GM12878 (cell line): ENCODE measurements around the gene IL26. TPM values are rescaled to one million over a fixed set of nuclear protein-coding genes. Genes with fewer than 3 reads are reported as not detected.

Experiments
- ATAC-seq: fragments of 200-7000 bp; cut with Tn5 transposase; 3 replicates; pipeline ENCODE4 v1.9.1; 2020; ENCODE audit warnings: mild to moderate bottlenecking, moderate library complexity
- BruUV-seq: library from RNA; stranded (reverse); fragments of 400-500 nt; replicated peaks from 2 replicates; lab custom pipeline; 2021; lab: Mats Ljungman, UMichigan
- CTCF ChIA-PET: fragments of 300-600 bp; sonication (Branson Sonifier 250); formaldehyde crosslinking; extraction: SDS; loops from one replicate; lab custom pipeline; 2021; ENCODE audit warnings: inconsistent platforms; lab: Yijun Ruan, JAX
- POLR2A ChIA-PET: fragments of 350-600 bp; formaldehyde crosslinking; extraction: SDS; loops from one replicate; lab custom pipeline; 2021; ENCODE audit warnings: inconsistent platforms; lab: Charles Lee
- RAD21 ChIA-PET: fragments of 300-600 bp; sonication (Branson Sonifier 250); formaldehyde crosslinking; loops from one replicate; lab custom pipeline; 2023; ENCODE audit warnings: antibody characterized with exemption; ENCODE audit not compliant: unreplicated experiment; lab: Charles Lee
- SMC1A ChIA-PET: fragments of 300-600 bp; sonication (Branson Sonifier 250); formaldehyde crosslinking; loops from one replicate; lab custom pipeline; 2023; ENCODE audit not compliant: unreplicated experiment, uncharacterized antibody; lab: Charles Lee
- DNase-seq: peaks from one replicate; pipeline ENCODE4 v3.0.0-alpha.2; 2011; ENCODE audit warnings: low read depth, low spot score
- FAIRE-seq: peaks from 3 replicates; lab custom pipeline; 2011; peaks lifted over from hg19 to GRCh38; lab: Jason Lieb, UNC
- H2AFZ ChIP-seq: 2 replicates; pipeline ENCODE4 v1.6.0; 2011; ENCODE audit warnings: low read depth, low read length, control low read depth; ENCODE audit not compliant: control insufficient read depth
- H3K27ac ChIP-seq: 2 replicates; pipeline ENCODE4 v1.5.1; 2011; ENCODE audit warnings: control low read depth; ENCODE audit not compliant: control insufficient read depth, insufficient read depth
- H3K27me3 ChIP-seq, 2 experiments: replicated peaks in 1 of 2; 2 replicates each; pipeline versions ENCODE4 v1.6.0 to v1.6.1; 2011; ENCODE audit warnings: low read length in 1 of 2; ENCODE audit not compliant: control insufficient read depth in 2 of 2, insufficient read depth in 2 of 2
- H3K36me3 ChIP-seq, 2 experiments: 2 replicates each; pipeline ENCODE4 v1.5.1; 2011; ENCODE audit warnings: low read length in 1 of 2; ENCODE audit not compliant: control insufficient read depth in 2 of 2, insufficient read depth in 2 of 2
- H3K4me1 ChIP-seq: 2 replicates; pipeline ENCODE4 v1.6.1; 2011; ENCODE audit warnings: mild to moderate bottlenecking, low read length, moderate library complexity, mixed read lengths; ENCODE audit not compliant: control insufficient read depth, insufficient read depth
- H3K4me2 ChIP-seq: 2 replicates; pipeline ENCODE4 v1.6.0; 2011; ENCODE audit warnings: control low read depth; ENCODE audit not compliant: control insufficient read depth, insufficient read depth
- H3K4me3 ChIP-seq: fragments of 200-600 bp; sonication (generic); 2 replicates; pipeline ENCODE4 v1.5.1; 2016
- H3K79me2 ChIP-seq: 2 replicates; pipeline ENCODE4 v1.6.0; 2011; ENCODE audit warnings: low read length; ENCODE audit not compliant: control insufficient read depth, insufficient read depth
- H3K9ac ChIP-seq: 2 replicates; pipeline ENCODE4 v1.8.0; 2011; ENCODE audit warnings: low read length, control low read depth, mixed read lengths; ENCODE audit not compliant: control insufficient read depth, insufficient read depth
- H3K9me3 ChIP-seq: replicated peaks from 3 replicates; pipeline ENCODE4 v1.5.1; 2011; ENCODE audit warnings: mild to moderate bottlenecking, low read length; ENCODE audit not compliant: control insufficient read depth, insufficient read depth
- H4K20me1 ChIP-seq: 2 replicates; pipeline ENCODE4 v1.6.0; 2011; ENCODE audit not compliant: control insufficient read depth, insufficient read depth
- BACH1 ChIP-seq: fragments of 450-650 bp; IDR thresholded peaks from 2 replicates; pipeline ENCODE4 v1.6.1; 2017; ENCODE audit warnings: mild to moderate bottlenecking, borderline replicate concordance
- POU2F2 ChIP-seq: IDR thresholded peaks from 3 replicates; pipeline ENCODE4 v1.6.1; 2011; ENCODE audit warnings: low read depth, mild to moderate bottlenecking, low read length, borderline replicate concordance
- SREBF2 ChIP-seq: IDR thresholded peaks from 2 replicates; pipeline ENCODE4 v1.6.1; 2012; ENCODE audit warnings: mild to moderate bottlenecking, low read length
- ZNF384 ChIP-seq: IDR thresholded peaks from 2 replicates; pipeline ENCODE4 v1.6.1; 2012; ENCODE audit warnings: low read depth, mild to moderate bottlenecking, low read length, improper control_type of control experiment, borderline replicate concordance
- WGBS: methylation state at CpG from one replicate; pipeline ENCODE4 v1.1.6; 2016; ENCODE audit warnings: low lambda C conversion rate; ENCODE audit not compliant: insufficient replicate concordance, insufficient coverage; ENCODE audit errors: missing lambda C conversion rate; 5-methylcytosine and 5-hydroxymethylcytosine counted together
- in situ Hi-C: fragments of 300-500 bp; cut with MboI; formaldehyde crosslinking; loops from 9 replicates; pipeline ENCODE4 v1.14.3; 2018; ENCODE audit warnings: mixed read lengths
- intact Hi-C: fragments of 100-400 bp; cut with micrococcal nuclease; formaldehyde crosslinking; loops from one replicate; pipeline ENCODE4 v1.14.2; 2022; ENCODE audit not compliant: unreplicated experiment
- polyA plus RNA-seq, 11 experiments: library from polyadenylated mRNA; depleted of rRNA in 4 of 11; unstranded in 6 of 11; stranded (reverse) in 5 of 11; fragments of >200 nt; fragmentation: Nextera tagmentation in 4 of 11; fragmentation: Illumina TruSeq in 1 of 11; extraction: Ambion mirVana in 4 of 11; extraction: Trizol in 1 of 11; gene quantifications; 1 replicate in 1 of 11; 2 replicates in 10 of 11; pipeline versions ENCODE4 v1.2.1 to v1.2.3, GENCODE V29; 2011 to 2016; ENCODE audit warnings: inconsistent platforms in 2 of 11, missing spikeins in 2 of 11, low read depth in 1 of 11
- total RNA-seq, 4 experiments: library from RNA; depleted of rRNA in 3 of 4; stranded (reverse); fragments of >200 nt in 3 of 4; fragmentation: Illumina TruSeq in 1 of 4; extraction: Trizol in 1 of 4; gene quantifications; 2 replicates each; pipeline versions ENCODE4 v1.2.1 to v1.2.3, GENCODE V29; 2013 to 2021
- TF ChIP-seq, protein P1 (sequence below): fragments of 450-650 bp; formaldehyde crosslinking; IDR thresholded peaks from 2 replicates; pipeline ENCODE4 v1.5.0; 2022; ENCODE audit warnings: mild to moderate bottlenecking, missing genetic modification characterization

IL26 gene
- total and polyA plus RNA-seq, 10 of the 15 experiments (the other 5 are each of a cell fraction or from before 2014, with no cell fraction given): not detected

- TF ChIP-seq ZNF384 (no peak), BACH1 (no peak), POU2F2 (no peak)
- TF ChIP-seq, protein P1, sequence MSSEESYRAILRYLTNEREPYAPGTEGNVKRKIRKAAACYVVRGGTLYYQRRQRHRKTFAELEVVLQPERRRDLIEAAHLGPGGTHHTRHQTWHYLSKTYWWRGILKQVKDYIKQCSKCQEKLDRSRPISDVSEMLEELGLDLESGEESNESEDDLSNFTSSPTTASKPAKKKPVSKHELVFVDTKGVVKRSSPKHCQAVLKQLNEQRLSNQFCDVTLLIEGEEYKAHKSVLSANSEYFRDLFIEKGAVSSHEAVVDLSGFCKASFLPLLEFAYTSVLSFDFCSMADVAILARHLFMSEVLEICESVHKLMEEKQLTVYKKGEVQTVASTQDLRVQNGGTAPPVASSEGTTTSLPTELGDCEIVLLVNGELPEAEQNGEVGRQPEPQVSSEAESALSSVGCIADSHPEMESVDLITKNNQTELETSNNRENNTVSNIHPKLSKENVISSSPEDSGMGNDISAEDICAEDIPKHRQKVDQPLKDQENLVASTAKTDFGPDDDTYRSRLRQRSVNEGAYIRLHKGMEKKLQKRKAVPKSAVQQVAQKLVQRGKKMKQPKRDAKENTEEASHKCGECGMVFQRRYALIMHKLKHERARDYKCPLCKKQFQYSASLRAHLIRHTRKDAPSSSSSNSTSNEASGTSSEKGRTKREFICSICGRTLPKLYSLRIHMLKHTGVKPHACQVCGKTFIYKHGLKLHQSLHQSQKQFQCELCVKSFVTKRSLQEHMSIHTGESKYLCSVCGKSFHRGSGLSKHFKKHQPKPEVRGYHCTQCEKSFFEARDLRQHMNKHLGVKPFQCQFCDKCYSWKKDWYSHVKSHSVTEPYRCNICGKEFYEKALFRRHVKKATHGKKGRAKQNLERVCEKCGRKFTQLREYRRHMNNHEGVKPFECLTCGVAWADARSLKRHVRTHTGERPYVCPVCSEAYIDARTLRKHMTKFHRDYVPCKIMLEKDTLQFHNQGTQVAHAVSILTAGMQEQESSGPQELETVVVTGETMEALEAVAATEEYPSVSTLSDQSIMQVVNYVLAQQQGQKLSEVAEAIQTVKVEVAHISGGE (CRISPR knock-in tag): no peak
Observed at GRCh38 chr12:68247785-68248184, 22.2 kb upstream of the IL26 start (continued).

DNA sequence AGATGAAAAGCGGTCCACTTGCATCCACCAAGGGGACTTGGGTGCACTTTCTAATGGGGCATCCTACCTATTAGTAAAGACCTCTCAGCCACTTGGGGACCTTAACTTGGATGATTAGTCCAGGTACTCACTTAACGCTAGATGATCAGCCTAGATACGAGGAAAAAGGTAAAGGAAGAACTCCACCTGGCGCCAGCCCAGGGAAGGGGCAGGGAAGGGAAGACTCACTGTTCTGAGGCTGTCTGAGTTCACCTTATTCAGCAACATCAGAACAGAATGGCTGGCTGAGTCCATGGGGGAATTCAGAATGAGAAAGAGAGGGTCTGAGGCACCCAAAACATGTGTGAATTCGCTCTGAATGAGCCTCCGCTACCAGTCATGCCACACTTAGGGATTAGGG is 20.7 kb upstream of the IL26 start:
- H3K9me3 ChIP-seq: peaks cover 3% of the 10 kb centered on the region; the same call in 2 of the 3 replicates
- in situ Hi-C loops: no loop called here
- BruUV-seq: no TSS peak
- H3K9ac ChIP-seq: no peak overlapping the region
- ChIA-PET CTCF (interaction anchor here (1.0 kb wide), 1 partner anchor 80 kb away, joined by 3 read pairs; no protein-coding TSS in a partner anchor), SMC1A (interaction anchor here (1.4 to 1.7 kb wide), 3 partner anchors 23 to 74 kb away, joined by 3 to 4 read pairs (median 4); no protein-coding TSS in a partner anchor), POLR2A (no interaction called here), RAD21 (no interaction called here)
- no peaks in the 10 kb centered on the region for H3K36me3 ChIP-seq
- H3K27me3 ChIP-seq: no peaks in the 10 kb centered on the region
- no peaks in the 10 kb centered on the region for H3K79me2 ChIP-seq
- ATAC-seq: no peak
- FAIRE-seq: no peak
- H3K4me3 ChIP-seq: no peak overlapping the region
- no peak for DNase-seq
- WGBS: 87% methylated on average over 6 of the region's 6 CpGs
- intact Hi-C loops: no loop called here
- no peak overlapping the region for H3K4me2 ChIP-seq
- no peak overlapping the region for H2AFZ ChIP-seq
- H3K4me1 ChIP-seq: 0 out of 2 replicates have a peak, but pooled peaks cover 2% of the 10 kb centered on the region
- H3K27ac ChIP-seq: no peak overlapping the region
- no peak for TF ChIP-seq SREBF2
- no peaks in the 10 kb centered on the region for H4K20me1 ChIP-seq
